ENCODE measurements around the gene KCTD18.

- TF ChIP-seq REST (IDR thresholded peaks at IDR 0.05; ENCODE audit: insufficient replicate concordance, low read depth) (no peak), POLR2AphosphoS5 (IDR thresholded peaks at IDR 0.05; ENCODE audit: low read depth) (no peak)
- TF ChIP-seq, protein P1, sequence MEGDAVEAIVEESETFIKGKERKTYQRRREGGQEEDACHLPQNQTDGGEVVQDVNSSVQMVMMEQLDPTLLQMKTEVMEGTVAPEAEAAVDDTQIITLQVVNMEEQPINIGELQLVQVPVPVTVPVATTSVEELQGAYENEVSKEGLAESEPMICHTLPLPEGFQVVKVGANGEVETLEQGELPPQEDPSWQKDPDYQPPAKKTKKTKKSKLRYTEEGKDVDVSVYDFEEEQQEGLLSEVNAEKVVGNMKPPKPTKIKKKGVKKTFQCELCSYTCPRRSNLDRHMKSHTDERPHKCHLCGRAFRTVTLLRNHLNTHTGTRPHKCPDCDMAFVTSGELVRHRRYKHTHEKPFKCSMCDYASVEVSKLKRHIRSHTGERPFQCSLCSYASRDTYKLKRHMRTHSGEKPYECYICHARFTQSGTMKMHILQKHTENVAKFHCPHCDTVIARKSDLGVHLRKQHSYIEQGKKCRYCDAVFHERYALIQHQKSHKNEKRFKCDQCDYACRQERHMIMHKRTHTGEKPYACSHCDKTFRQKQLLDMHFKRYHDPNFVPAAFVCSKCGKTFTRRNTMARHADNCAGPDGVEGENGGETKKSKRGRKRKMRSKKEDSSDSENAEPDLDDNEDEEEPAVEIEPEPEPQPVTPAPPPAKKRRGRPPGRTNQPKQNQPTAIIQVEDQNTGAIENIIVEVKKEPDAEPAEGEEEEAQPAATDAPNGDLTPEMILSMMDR (IDR thresholded peaks at IDR 0.05; ENCODE audit: insufficient read depth, low read length), result no peak
Measured at GRCh38 chr2:200494048-200494447, 15.8 kb downstream of the KCTD18 start.

Data from HL-60 (cell line).